Endothelial cell of umbilical vein (primary cell): ENCODE data around the gene PADI6. TPM values are rescaled to one million over a fixed set of nuclear protein-coding genes. Genes with fewer than 3 reads are reported as not detected.
"Not testable (repeated sequence)": the region's sequence is repeated elsewhere in the genome, so short reads cannot be mapped to it uniquely, and the experiment has no call there.

Experiments
- BruUV-seq: library from RNA; stranded (reverse); fragments of 400-500 nt; replicated peaks from 2 replicates; lab custom pipeline; 2021; lab: Mats Ljungman, UMichigan
- CTCF ChIA-PET: fragments of 300-600, 350-600 bp; sonication (Branson Sonifier 250); formaldehyde crosslinking; loops from one replicate; lab custom pipeline; 2021; ENCODE audit warnings: antibody characterized with exemption, inconsistent platforms; lab: Charles Lee
- POLR2A ChIA-PET: fragments of 300-600, 350-600 bp; sonication (Branson Sonifier 250); formaldehyde crosslinking; loops from one replicate; lab custom pipeline; 2021; ENCODE audit warnings: antibody characterized with exemption, inconsistent platforms; lab: Charles Lee
- DNase-seq: peaks from one replicate; pipeline ENCODE4 v3.0.0-alpha.2; 2011; ENCODE audit warnings: low read depth, low spot score
- FAIRE-seq: peaks from 2 replicates; lab custom pipeline; 2011; peaks lifted over from hg19 to GRCh38; lab: Jason Lieb, UNC
- H2AFZ ChIP-seq: 2 replicates; pipeline ENCODE4 v1.6.0; 2012; ENCODE audit warnings: low read depth, low read length, control low read depth, inconsistent platforms
- H3K27ac ChIP-seq: 2 replicates; pipeline ENCODE4 v1.5.1; 2011; ENCODE audit warnings: low read depth, mild to moderate bottlenecking, control low read depth, low read length, moderate library complexity; ENCODE audit not compliant: insufficient read depth
- H3K27me3 ChIP-seq, 2 experiments: 2 replicates each; pipeline versions ENCODE4 v1.6.0 to v1.6.1; 2011; ENCODE audit warnings: low read length in 2 of 2, mixed read lengths in 1 of 2; ENCODE audit not compliant: control insufficient read depth in 2 of 2, insufficient read depth in 2 of 2
- H3K36me3 ChIP-seq, 2 experiments: 2 replicates in 1 of 2; 3 replicates in 1 of 2; pipeline ENCODE4 v1.5.1; 2011; ENCODE audit warnings: low read length in 2 of 2, mild to moderate bottlenecking in 1 of 2, moderate library complexity in 1 of 2; ENCODE audit not compliant: control insufficient read depth in 2 of 2, insufficient read depth in 2 of 2; ENCODE audit errors: extremely low read depth in 1 of 2
- H3K4me1 ChIP-seq: 3 replicates; pipeline ENCODE4 v1.5.1; 2011; ENCODE audit warnings: mild to moderate bottlenecking, low read length; ENCODE audit not compliant: control insufficient read depth, insufficient read depth; ENCODE audit errors: extremely low read depth
- H3K4me2 ChIP-seq: 2 replicates; pipeline ENCODE4 v1.6.1; 2011; ENCODE audit warnings: low read length, control low read depth, mixed read lengths; ENCODE audit not compliant: insufficient read depth
- H3K4me3 ChIP-seq, 3 experiments: fragments of 200-600 bp in 1 of 3; sonication (generic), shearing (Covaris generic) in 1 of 3; replicated peaks in 1 of 3; 2 replicates each; pipeline ENCODE4 v1.5.1; 2011 to 2016; ENCODE audit warnings: control low read depth in 3 of 3, low read length in 3 of 3, mild to moderate bottlenecking in 2 of 3, inconsistent platforms in 1 of 3, low read depth in 1 of 3, moderate library complexity in 1 of 3; ENCODE audit not compliant: insufficient read depth in 1 of 3
- H3K79me2 ChIP-seq: 2 replicates; pipeline ENCODE4 v1.6.0; 2012; ENCODE audit warnings: low read length, inconsistent platforms; ENCODE audit not compliant: control insufficient read depth, insufficient read depth
- H3K9ac ChIP-seq: replicated peaks from 2 replicates; pipeline ENCODE3; 2011; ENCODE audit warnings: low read length, control low read depth; ENCODE audit not compliant: insufficient read depth; ENCODE audit errors: extremely low read depth
- H3K9me1 ChIP-seq: replicated peaks from 3 replicates; pipeline ENCODE4 v1.6.0; 2011; ENCODE audit warnings: mild to moderate bottlenecking, low read length; ENCODE audit not compliant: control insufficient read depth, insufficient read depth; ENCODE audit errors: extremely low read depth
- H3K9me3 ChIP-seq: replicated peaks from 2 replicates; pipeline ENCODE4 v1.5.1; 2012; ENCODE audit warnings: low read length, inconsistent platforms; ENCODE audit not compliant: control insufficient read depth, insufficient read depth
- H4K20me1 ChIP-seq: replicated peaks from 2 replicates; pipeline ENCODE3; 2011; ENCODE audit warnings: mild to moderate bottlenecking, low read length; ENCODE audit not compliant: control insufficient read depth, insufficient read depth; ENCODE audit errors: extremely low read depth
- CTCF ChIP-seq, 2 donors: IDR thresholded peaks; 1 replicate in 1 of 2; 2 replicates in 1 of 2; pipeline ENCODE4 v1.5.1; 2011; ENCODE audit warnings: low read length in 2 of 2, mild to moderate bottlenecking in 2 of 2, moderate library complexity in 2 of 2, control low read depth in 1 of 2, inconsistent platforms in 1 of 2, low read depth in 1 of 2; ENCODE audit not compliant: insufficient read depth in 1 of 2; ENCODE audit errors: extremely low read depth in 1 of 2
- EZH2 ChIP-seq: IDR thresholded peaks from 2 replicates; pipeline ENCODE4 v1.6.1; 2012; ENCODE audit warnings: borderline replicate concordance, low read depth, mild to moderate bottlenecking, moderate library complexity, low read length, inconsistent platforms; ENCODE audit not compliant: severe bottlenecking
- FOS ChIP-seq: IDR thresholded peaks from 2 replicates; pipeline ENCODE4 v1.6.1; 2011; ENCODE audit warnings: mild to moderate bottlenecking, low read length, moderate library complexity, borderline replicate concordance; ENCODE audit not compliant: insufficient read depth
- GATA2 ChIP-seq: IDR thresholded peaks from 2 replicates; pipeline ENCODE4 v1.7.0; 2011; ENCODE audit warnings: low read depth, mild to moderate bottlenecking, moderate library complexity, mixed read lengths, low read length; ENCODE audit not compliant: insufficient read length, insufficient read depth
- JUN ChIP-seq: IDR thresholded peaks from 2 replicates; pipeline ENCODE4 v1.6.1; 2011; ENCODE audit warnings: borderline replicate concordance, low read depth; ENCODE audit not compliant: insufficient read length, insufficient read depth
- MAX ChIP-seq: IDR thresholded peaks from 2 replicates; pipeline ENCODE4 v1.6.1; 2011; ENCODE audit not compliant: insufficient read depth, insufficient read length
- MYC ChIP-seq: IDR thresholded peaks from one replicate; pipeline ENCODE4 v1.6.1; 2011; ENCODE audit warnings: mild to moderate bottlenecking, low read depth, low read length
- POLR2A ChIP-seq: IDR thresholded peaks from 2 replicates; pipeline ENCODE4 v1.6.1; 2012; ENCODE audit warnings: low read depth, mild to moderate bottlenecking, control low read depth, low read length
- POLR2AphosphoS5 ChIP-seq: IDR thresholded peaks from 2 replicates; pipeline ENCODE4 v1.6.1; 2012; ENCODE audit warnings: low read depth, mild to moderate bottlenecking, control low read depth, low read length, moderate library complexity; ENCODE audit not compliant: insufficient read depth
- dilution Hi-C: fragments of 300-500 bp; cut with MboI; formaldehyde crosslinking; loops from one replicate; pipeline ENCODE4 v1.15.0; 2019; ENCODE audit warnings: low sequenced_read_pairs; ENCODE audit not compliant: extremely low pct_ligation_motif_present
- intact Hi-C: fragments of 100-400 bp; cut with micrococcal nuclease; formaldehyde crosslinking; loops from one replicate; pipeline ENCODE4 v1.10.0; 2022
- polyA plus RNA-seq, 4 experiments: library from polyadenylated mRNA; depleted of rRNA in 3 of 4; stranded (reverse) in 3 of 4; unstranded in 1 of 4; fragments of >200 nt; gene quantifications; 2 replicates each; pipeline versions ENCODE4 v1.2.1 to v1.2.3, GENCODE V29; 2011 to 2012; ENCODE audit warnings: missing spikeins in 1 of 4
- total RNA-seq: library from RNA; stranded (reverse); gene quantifications from 2 replicates; pipeline ENCODE4 v1.2.3, GENCODE V29; 2021

Gene PADI6
- total and polyA plus RNA-seq, 2 donors (not counting 3 experiments of a cell fraction or from before 2014, with no cell fraction given) = not detected

- intact Hi-C loops = loop anchor here (10.0 kb wide), 1 partner anchor 173 kb away; no protein-coding TSS in a partner anchor
- H3K4me1 ChIP-seq, FAIRE-seq, H3K9me3 ChIP-seq, H4K20me1 ChIP-seq, H3K9me1 ChIP-seq, POLR2A ChIA-PET, DNase-seq, H3K27me3 ChIP-seq, H3K9ac ChIP-seq, H3K4me3 ChIP-seq, dilution Hi-C loops, H3K79me2 ChIP-seq, BruUV-seq, H2AFZ ChIP-seq, H3K27ac ChIP-seq, H3K4me2 ChIP-seq: not testable (repeated sequence)
- H3K36me3 ChIP-seq = peaks cover 19 to 52% of the 10 kb centered on the region in 2 experiments
- CTCF ChIA-PET = interaction anchor here (1.6 to 2.6 kb wide), 2 partner anchors 72 to 347 kb away, joined by 3 to 10 read pairs; no protein-coding TSS in a partner anchor
These were observed 36.0 kb downstream of the PADI6 start for GRCh38 chr1:17407786-17408514.

- H3K4me2 ChIP-seq = no peak overlapping the region
- intact Hi-C loops = loop anchor here (10.0 kb wide), 1 partner anchor 175 kb away; no protein-coding TSS in a partner anchor
- DNase-seq = no peak
- no peak overlapping the region for H3K27ac ChIP-seq
- ChIA-PET CTCF (interaction anchor here (1.6 kb wide), 1 partner anchor 74 kb away, joined by 3 read pairs; no protein-coding TSS in a partner anchor), POLR2A (no interaction called here)
- no peak overlapping the region for H3K9ac ChIP-seq
- no peaks in the 10 kb centered on the region for H3K9me3 ChIP-seq
- dilution Hi-C loops = no loop called here
- no peak for FAIRE-seq
- TF ChIP-seq POLR2A (no peak), GATA2 (no peak), POLR2AphosphoS5 (no peak), FOS (no peak), EZH2 (no peak), MYC (no peak), JUN (no peak), MAX (no peak), CTCF (IDR thresholded peaks at IDR 0.05; ENCODE audit: extremely low read depth in 1 of 2, insufficient read depth in 1 of 2, low read depth in 1 of 2, low read length in 2 of 2) (no peak)
- no peak overlapping the region for H2AFZ ChIP-seq
- no peaks in the 10 kb centered on the region for H3K27me3 ChIP-seq
- H3K79me2 ChIP-seq = no peaks in the 10 kb centered on the region
- H4K20me1 ChIP-seq = no peaks in the 10 kb centered on the region
- peaks cover 29 to 65% of the 10 kb centered on the region in 2 experiments for H3K36me3 ChIP-seq
- no peak overlapping the region for H3K4me3 ChIP-seq
- no peaks in the 10 kb centered on the region for H3K9me1 ChIP-seq
- no TSS peak for BruUV-seq
- H3K4me1 ChIP-seq = no peaks in the 10 kb centered on the region
These were observed 37.4 kb downstream of the PADI6 start for GRCh38 chr1:17409391-17409811.
